Trophoblast cell (in vitro differentiated cells and primary cell): ENCODE data around the gene F13B.
"Not testable (repeated sequence)": the region's sequence is repeated elsewhere in the genome, so short reads cannot be mapped to it uniquely, and the experiment has no call there.

Source experiments
- DNase-seq, 2 donors: peaks; one replicate each; pipeline ENCODE4 v3.0.0-alpha.2; 2016
- H2AFZ ChIP-seq: 2 replicates; pipeline ENCODE4 v1.6.1; 2013; ENCODE audit warnings: low read length, moderate library complexity, mild to moderate bottlenecking; ENCODE audit not compliant: insufficient read depth, poor library complexity
- H2AK5ac ChIP-seq: 2 replicates; pipeline ENCODE4 v1.6.1; 2013; ENCODE audit warnings: mild to moderate bottlenecking, low read length
- H2BK120ac ChIP-seq: 2 replicates; pipeline ENCODE4 v1.6.1; 2013; ENCODE audit warnings: low read length, mild to moderate bottlenecking, moderate library complexity; ENCODE audit not compliant: insufficient read depth, poor library complexity
- H2BK12ac ChIP-seq: 2 replicates; pipeline ENCODE4 v1.6.1; 2013; ENCODE audit warnings: mild to moderate bottlenecking, low read length, moderate library complexity
- H2BK5ac ChIP-seq: 2 replicates; pipeline ENCODE4 v1.6.1; 2013; ENCODE audit warnings: low read length, low read depth, moderate library complexity, mild to moderate bottlenecking; ENCODE audit not compliant: poor library complexity
- H3K14ac ChIP-seq: 2 replicates; pipeline ENCODE4 v1.6.1; 2013; ENCODE audit warnings: mild to moderate bottlenecking, low read length
- H3K18ac ChIP-seq: 2 replicates; pipeline ENCODE4 v1.6.1; 2013; ENCODE audit warnings: mild to moderate bottlenecking, low read length
- H3K23ac ChIP-seq: 2 replicates; pipeline ENCODE4 v1.6.1; 2013; ENCODE audit warnings: low read length
- H3K27ac ChIP-seq: 2 replicates; pipeline ENCODE4 v1.5.1; 2013; ENCODE audit warnings: low read depth, mild to moderate bottlenecking, inconsistent platforms, low read length, moderate library complexity
- H3K27me3 ChIP-seq: 2 replicates; pipeline ENCODE4 v1.6.1; 2013; ENCODE audit warnings: inconsistent platforms, mild to moderate bottlenecking, low read length, moderate library complexity; ENCODE audit not compliant: insufficient read depth
- H3K36me3 ChIP-seq, 2 experiments: 1 replicate in 1 of 2; 2 replicates in 1 of 2; pipeline ENCODE4 v1.6.1; 2013; ENCODE audit warnings: low read length in 2 of 2, mild to moderate bottlenecking in 2 of 2, moderate library complexity in 1 of 2; ENCODE audit not compliant: insufficient read depth in 2 of 2, control insufficient read depth in 1 of 2
- H3K4ac ChIP-seq: 2 replicates; pipeline ENCODE4 v1.6.1; 2013; ENCODE audit warnings: low read depth, mild to moderate bottlenecking, low read length, moderate library complexity
- H3K4me1 ChIP-seq, 2 experiments: 1 replicate in 1 of 2; 2 replicates in 1 of 2; pipeline ENCODE4 v1.6.1; 2013; ENCODE audit warnings: low read length in 2 of 2, mild to moderate bottlenecking in 2 of 2, moderate library complexity in 1 of 2; ENCODE audit not compliant: insufficient read depth in 2 of 2, control insufficient read depth in 1 of 2
- H3K4me2 ChIP-seq: 2 replicates; pipeline ENCODE4 v1.6.1; 2013; ENCODE audit warnings: inconsistent platforms, mild to moderate bottlenecking, low read length, moderate library complexity
- H3K4me3 ChIP-seq: 2 replicates; pipeline ENCODE4 v1.5.1; 2013; ENCODE audit warnings: mild to moderate bottlenecking, low read depth, low read length, inconsistent platforms
- H3K79me1 ChIP-seq: one replicate; pipeline ENCODE4 v1.6.1; 2013; ENCODE audit warnings: low read length
- H3K79me2 ChIP-seq: 2 replicates; pipeline ENCODE4 v1.6.1; 2013; ENCODE audit warnings: low read length, mild to moderate bottlenecking; ENCODE audit not compliant: control insufficient read depth, insufficient read depth, poor library complexity
- H3K9ac ChIP-seq: 2 replicates; pipeline ENCODE4 v1.6.1; 2013; ENCODE audit warnings: mild to moderate bottlenecking, low read length
- H3K9me3 ChIP-seq: 2 replicates; pipeline ENCODE4 v1.6.1; 2013; ENCODE audit warnings: low read depth, mild to moderate bottlenecking, control low read depth, inconsistent platforms, low read length; ENCODE audit not compliant: insufficient read depth
- H4K12ac ChIP-seq: 2 replicates; pipeline ENCODE4 v1.6.1; 2013; ENCODE audit warnings: low read depth, mild to moderate bottlenecking, low read length, moderate library complexity
- H4K8ac ChIP-seq: 2 replicates; pipeline ENCODE4 v1.6.1; 2013; ENCODE audit warnings: low read depth, mild to moderate bottlenecking, low read length, moderate library complexity
- H4K91ac ChIP-seq: one replicate; pipeline ENCODE4 v1.6.1; 2013; ENCODE audit warnings: low read depth, mild to moderate bottlenecking, low read length, moderate library complexity
- WGBS: extraction: QIAGEN DNeasy Blood & Tissue Kit; methylation state at CpG from one replicate; pipeline ENCODE4 v1.1.7; 2013; ENCODE audit warnings: missing lambda C conversion rate; ENCODE audit not compliant: insufficient read length, insufficient coverage; ENCODE audit errors: extremely low coverage; 5-methylcytosine and 5-hydroxymethylcytosine counted together

F13B gene

GRCh38 chr1:197101978-197102377 is 34.9 kb upstream of the F13B start:
- H3K36me3 ChIP-seq: peaks cover 0 to 5% of the 10 kb centered on the region in 2 experiments
- no peak overlapping the region for H4K12ac ChIP-seq
- WGBS: no CpG with 5 or more reads among the region's 3 CpGs
- H2BK12ac ChIP-seq: no peak overlapping the region
- DNase-seq: no peak
- no peak overlapping the region for H2BK120ac ChIP-seq
- no peak overlapping the region for H2AFZ ChIP-seq
- H3K79me1 ChIP-seq: no peaks in the 10 kb centered on the region
- no peak overlapping the region for H3K14ac ChIP-seq
- peak overlapping the region; percentile 80 for H3K23ac ChIP-seq
- H3K79me2 ChIP-seq: no peaks in the 10 kb centered on the region
- no peak overlapping the region for H3K18ac ChIP-seq
- no peaks in the 10 kb centered on the region for H3K4me1 ChIP-seq
- no peak overlapping the region for H3K4ac ChIP-seq
- no peak overlapping the region for H3K4me3 ChIP-seq
- no peaks in the 10 kb centered on the region for H3K9me3 ChIP-seq
- H3K4me2 ChIP-seq: no peak overlapping the region
- H4K91ac ChIP-seq: no peak overlapping the region
- no peak overlapping the region for H3K27ac ChIP-seq
- H3K9ac ChIP-seq: no peak overlapping the region
- H3K27me3 ChIP-seq: no peaks in the 10 kb centered on the region
- no peak overlapping the region for H4K8ac ChIP-seq
- H2AK5ac ChIP-seq: no peak overlapping the region
- H2BK5ac ChIP-seq: no peak overlapping the region

GRCh38 chr1:197100677-197101076 is 33.6 kb upstream of the F13B start:
- no peak overlapping the region for H3K4me3 ChIP-seq
- no peak overlapping the region for H3K4me2 ChIP-seq
- H4K12ac ChIP-seq: no peak overlapping the region
- no peak overlapping the region for H2BK120ac ChIP-seq
- no peak overlapping the region for H2AK5ac ChIP-seq
- H3K27me3 ChIP-seq: no peaks in the 10 kb centered on the region
- H3K23ac ChIP-seq: no peak overlapping the region
- no peak overlapping the region for H3K18ac ChIP-seq
- peaks cover 0 to 5% of the 10 kb centered on the region in 2 experiments for H3K36me3 ChIP-seq
- no peaks in the 10 kb centered on the region for H3K79me2 ChIP-seq
- no peaks in the 10 kb centered on the region for H3K9me3 ChIP-seq
- no peak overlapping the region for H3K27ac ChIP-seq
- no peak overlapping the region for H2BK5ac ChIP-seq
- H2AFZ ChIP-seq: no peak overlapping the region
- no peak overlapping the region for H4K91ac ChIP-seq
- no peak for DNase-seq
- no peak overlapping the region for H3K4ac ChIP-seq
- H4K8ac ChIP-seq: no peak overlapping the region
- no peak overlapping the region for H3K9ac ChIP-seq
- H3K79me1 ChIP-seq: no peaks in the 10 kb centered on the region
- no peak overlapping the region for H3K14ac ChIP-seq
- WGBS: no CpG with 5 or more reads among the region's 3 CpGs
- no peaks in the 10 kb centered on the region for H3K4me1 ChIP-seq
- H2BK12ac ChIP-seq: no peak overlapping the region

GRCh38 chr1:197099444-197099843 is 32.4 kb upstream of the F13B start:
- H4K91ac ChIP-seq: no peak overlapping the region
- DNase-seq: no peak
- H3K36me3 ChIP-seq: peaks cover 0 to 5% of the 10 kb centered on the region in 2 experiments
- H2AFZ ChIP-seq: no peak overlapping the region
- H3K27ac ChIP-seq: no peak overlapping the region
- no peak overlapping the region for H4K8ac ChIP-seq
- no peak overlapping the region for H3K9ac ChIP-seq
- H3K23ac ChIP-seq: no peak overlapping the region
- H3K4me2 ChIP-seq: no peak overlapping the region
- no peaks in the 10 kb centered on the region for H3K4me1 ChIP-seq
- no peaks in the 10 kb centered on the region for H3K27me3 ChIP-seq
- H2BK12ac ChIP-seq: no peak overlapping the region
- H4K12ac ChIP-seq: no peak overlapping the region
- no peak overlapping the region for H2AK5ac ChIP-seq
- no peak overlapping the region for H3K4me3 ChIP-seq
- no peak overlapping the region for H2BK5ac ChIP-seq
- no peak overlapping the region for H3K18ac ChIP-seq
- H3K79me2 ChIP-seq: no peaks in the 10 kb centered on the region
- H3K4ac ChIP-seq: no peak overlapping the region
- no peaks in the 10 kb centered on the region for H3K9me3 ChIP-seq
- H3K79me1 ChIP-seq: no peaks in the 10 kb centered on the region
- H2BK120ac ChIP-seq: no peak overlapping the region
- no peak overlapping the region for H3K14ac ChIP-seq

GRCh38 chr1:197096971-197097370 is 29.9 kb upstream of the F13B start:
- H3K79me2 ChIP-seq, H3K27me3 ChIP-seq, H4K12ac ChIP-seq, H3K4me1 ChIP-seq, H2AK5ac ChIP-seq, H2BK12ac ChIP-seq, H3K9me3 ChIP-seq, H3K23ac ChIP-seq, H3K14ac ChIP-seq, H3K4me3 ChIP-seq, H3K4me2 ChIP-seq, H3K4ac ChIP-seq, H2AFZ ChIP-seq, H4K91ac ChIP-seq, H2BK5ac ChIP-seq, H3K18ac ChIP-seq, H3K36me3 ChIP-seq, H3K79me1 ChIP-seq, H4K8ac ChIP-seq, H2BK120ac ChIP-seq, DNase-seq, H3K27ac ChIP-seq, H3K9ac ChIP-seq: not testable (repeated sequence)
- no CpG with 5 or more reads among the region's 2 CpGs for WGBS
